Glomerular visceral epithelial cell (primary cell): ENCODE results near the gene SGCA.
A peak's percentile ranks its signal among the peaks of the same experiment; 100 is the strongest.

ENCODE experiments used
- DNase-seq: peaks from one replicate; pipeline ENCODE4 v3.0.0-alpha.2; 2016; ENCODE audit errors: extremely low spot score

The SGCA gene

DNA sequence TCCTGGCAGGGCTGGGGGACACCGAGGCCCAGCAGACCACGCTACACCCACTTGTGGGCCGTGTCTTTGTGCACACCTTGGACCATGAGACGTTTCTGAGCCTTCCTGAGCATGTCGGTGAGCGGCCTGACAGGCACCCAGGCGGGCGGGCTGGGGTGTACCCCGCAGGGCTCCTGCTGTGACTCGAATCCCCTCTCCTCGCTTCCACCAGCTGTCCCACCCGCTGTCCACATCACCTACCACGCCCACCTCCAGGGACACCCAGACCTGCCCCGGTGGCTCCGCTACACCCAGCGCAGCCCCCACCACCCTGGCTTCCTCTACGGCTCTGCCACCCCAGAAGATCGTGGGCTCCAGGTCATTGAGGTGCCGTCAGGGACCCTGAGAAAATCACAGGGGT, 1.6 kb downstream of the SGCA start:
- no peak for DNase-seq

DNA sequence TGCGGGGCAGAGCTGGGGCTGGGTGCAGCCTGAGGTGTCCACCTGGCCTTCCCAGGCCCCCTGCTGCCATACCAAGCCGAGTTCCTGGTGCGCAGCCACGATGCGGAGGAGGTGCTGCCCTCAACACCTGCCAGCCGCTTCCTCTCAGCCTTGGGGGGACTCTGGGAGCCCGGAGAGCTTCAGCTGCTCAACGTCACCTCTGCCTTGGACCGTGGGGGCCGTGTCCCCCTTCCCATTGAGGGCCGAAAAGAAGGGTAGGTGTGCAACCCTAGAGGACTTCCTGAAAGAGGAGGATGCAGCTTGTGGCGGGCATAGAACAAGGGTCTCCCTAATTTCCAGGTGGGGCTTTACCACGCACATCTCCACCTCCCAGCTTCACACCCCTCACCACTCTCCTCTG, 2.5 kb downstream of the SGCA start:
- DNase-seq: no peak

DNA sequence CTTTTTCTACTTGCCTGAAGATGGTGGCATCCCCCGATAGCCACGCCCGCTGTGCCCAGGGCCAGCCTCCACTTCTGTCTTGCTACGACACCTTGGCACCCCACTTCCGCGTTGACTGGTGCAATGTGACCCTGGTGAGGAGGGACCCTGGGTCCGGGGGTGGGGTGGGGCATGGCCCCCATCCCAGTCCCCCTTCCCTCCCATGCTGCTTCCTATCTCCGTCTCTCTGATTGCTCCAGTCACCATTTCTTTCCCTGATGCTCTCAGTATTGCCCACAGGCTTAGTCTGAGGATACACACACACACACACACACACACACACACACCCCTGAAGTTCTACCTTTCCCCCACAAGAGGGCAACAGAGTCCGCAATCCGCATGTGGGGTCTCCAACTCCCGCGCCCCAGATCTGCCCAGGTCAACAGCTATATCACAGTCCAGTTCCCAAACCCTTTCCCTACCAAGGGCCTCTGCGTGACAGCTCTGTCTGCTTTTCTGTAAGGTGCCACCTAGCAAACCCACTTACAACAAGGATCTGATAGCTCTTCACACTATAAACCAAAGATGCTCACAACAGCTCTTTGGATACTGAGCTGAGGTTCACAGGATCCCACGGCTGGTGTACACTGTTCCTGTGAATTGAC, 3.4 kb downstream of the SGCA start:
- DNase-seq: peak; percentile 85

DNA sequence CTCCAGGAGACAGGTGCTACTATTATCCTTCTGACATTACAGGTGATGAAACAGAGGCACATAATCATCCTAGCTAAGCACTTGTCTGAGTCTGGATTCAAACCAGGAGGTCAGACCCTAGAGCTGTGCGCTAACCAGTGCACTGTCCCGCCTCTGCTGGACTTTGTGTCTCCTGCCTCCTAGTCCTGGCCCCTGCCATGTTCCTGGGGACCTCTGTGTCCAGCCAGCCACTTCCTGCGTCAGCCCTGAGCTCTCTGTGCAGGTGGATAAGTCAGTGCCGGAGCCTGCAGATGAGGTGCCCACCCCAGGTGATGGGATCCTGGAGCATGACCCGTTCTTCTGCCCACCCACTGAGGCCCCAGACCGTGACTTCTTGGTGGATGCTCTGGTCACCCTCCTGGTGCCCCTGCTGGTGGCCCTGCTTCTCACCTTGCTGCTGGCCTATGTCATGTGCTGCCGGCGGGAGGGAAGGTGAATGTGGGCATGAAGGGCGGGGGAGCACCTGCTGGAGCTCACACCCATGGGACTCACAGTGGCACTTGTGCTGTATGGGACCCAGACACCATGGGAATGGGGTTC, 4.2 kb downstream of the SGCA start:
- no peak for DNase-seq

DNA sequence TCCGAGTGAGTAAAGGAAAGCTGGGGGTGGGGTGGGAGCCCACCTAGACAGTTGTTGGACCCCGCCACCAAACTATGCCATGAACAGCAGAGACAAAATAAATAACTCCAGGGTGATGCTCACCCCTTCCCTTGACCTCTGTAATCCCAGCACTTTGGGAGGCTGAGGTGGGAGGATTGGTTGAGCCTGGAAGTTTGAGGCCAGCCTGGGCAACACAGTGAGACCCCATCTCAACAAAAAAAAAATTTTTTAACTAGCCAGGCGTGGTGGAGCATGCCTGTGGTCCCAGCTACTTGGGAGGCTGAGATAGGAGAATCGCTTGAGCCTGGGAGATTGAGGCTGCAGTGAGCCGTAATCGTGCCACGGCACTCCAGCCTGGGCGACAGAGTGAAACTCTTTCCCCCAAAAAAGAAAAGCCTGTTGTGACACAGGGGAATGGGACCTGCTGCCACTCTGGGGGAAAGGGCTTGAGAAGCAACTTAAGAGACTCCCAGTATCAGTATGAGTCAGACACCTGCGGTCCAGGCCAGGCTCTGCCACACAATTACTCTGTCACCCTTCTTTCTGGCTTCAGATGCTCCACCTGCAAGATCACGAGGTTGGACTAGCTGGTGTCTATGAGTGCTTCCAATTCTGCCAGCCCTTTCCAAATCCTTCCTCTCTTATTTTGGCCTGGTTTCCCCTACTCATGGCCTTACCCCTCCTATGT, 5.0 kb downstream of the SGCA start:
- peak; percentile 61 for DNase-seq

DNA sequence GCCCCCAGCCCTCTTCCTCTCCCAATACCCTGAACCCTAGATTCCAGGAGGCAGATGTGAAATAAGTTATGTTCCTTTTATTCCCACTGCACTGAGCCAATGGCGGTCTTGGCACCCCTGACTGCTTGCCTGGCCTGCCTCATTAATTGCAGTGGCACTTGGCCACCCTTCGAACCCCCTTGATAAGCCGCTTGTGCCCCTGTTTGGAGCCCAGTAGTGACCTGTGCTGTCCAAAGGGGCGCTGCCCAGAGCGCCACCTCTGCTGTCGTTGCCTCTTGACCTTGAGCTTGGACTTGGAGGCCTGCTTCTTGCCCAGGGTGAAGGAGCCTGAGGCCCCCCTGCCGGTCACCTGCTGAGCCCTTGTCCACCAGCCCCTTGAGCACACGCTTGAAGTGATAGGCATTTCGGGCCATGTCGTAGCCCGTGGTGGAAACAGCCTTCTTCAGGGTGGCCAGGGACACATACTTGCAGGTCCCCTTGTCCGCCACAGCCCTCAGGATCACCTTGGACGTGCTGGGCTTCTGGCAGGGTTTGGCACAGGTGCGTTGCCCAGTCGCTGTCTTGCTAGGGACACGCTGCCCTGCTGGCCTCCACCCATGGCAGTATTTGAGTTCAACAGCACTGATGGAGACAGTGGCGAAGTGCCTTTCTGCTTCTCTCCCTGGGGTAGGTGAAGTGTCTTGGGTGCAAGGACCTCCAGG, 5.7 kb downstream of the SGCA start:
- DNase-seq: no peak

DNA sequence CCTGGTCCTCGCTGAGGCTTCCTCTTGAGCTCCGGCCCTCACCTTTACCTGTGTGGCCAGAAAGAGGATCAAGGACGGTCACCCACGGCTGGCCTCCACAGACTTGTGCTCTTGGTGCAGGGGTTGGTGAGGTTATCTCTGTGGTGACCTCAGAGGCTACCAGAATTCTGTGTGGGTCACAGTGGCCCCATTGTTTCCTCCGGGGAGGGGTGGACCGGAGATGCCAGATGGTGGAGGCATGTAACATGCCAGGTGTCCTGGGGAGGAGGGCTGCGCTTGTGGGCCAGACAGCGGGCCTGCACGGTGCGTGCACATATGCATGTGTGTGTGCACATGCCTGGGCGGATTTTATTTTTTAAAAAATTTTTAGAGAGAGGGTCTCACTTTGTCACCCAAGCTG, 6.3 kb downstream of the SGCA start:
- no peak for DNase-seq

DNA sequence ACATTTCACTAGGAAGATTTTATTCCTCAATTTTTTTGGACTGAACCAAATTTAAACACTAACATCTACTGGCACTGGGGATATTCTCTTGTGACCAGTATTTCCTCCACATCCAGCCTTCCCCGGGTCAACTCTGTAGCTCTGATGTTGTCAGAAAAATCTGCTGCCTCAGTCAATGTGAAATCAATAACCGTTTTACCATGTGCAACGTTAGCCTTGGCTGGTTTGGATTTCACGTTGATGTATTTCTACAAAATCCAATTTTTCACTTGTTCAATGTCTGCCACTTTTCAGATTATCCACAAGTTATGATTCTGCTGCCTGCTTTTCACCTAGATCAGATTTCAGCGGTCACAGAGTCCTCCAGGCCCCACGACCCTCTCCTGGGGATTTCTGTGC, 7.1 kb downstream of the SGCA start:
- no peak for DNase-seq

DNA sequence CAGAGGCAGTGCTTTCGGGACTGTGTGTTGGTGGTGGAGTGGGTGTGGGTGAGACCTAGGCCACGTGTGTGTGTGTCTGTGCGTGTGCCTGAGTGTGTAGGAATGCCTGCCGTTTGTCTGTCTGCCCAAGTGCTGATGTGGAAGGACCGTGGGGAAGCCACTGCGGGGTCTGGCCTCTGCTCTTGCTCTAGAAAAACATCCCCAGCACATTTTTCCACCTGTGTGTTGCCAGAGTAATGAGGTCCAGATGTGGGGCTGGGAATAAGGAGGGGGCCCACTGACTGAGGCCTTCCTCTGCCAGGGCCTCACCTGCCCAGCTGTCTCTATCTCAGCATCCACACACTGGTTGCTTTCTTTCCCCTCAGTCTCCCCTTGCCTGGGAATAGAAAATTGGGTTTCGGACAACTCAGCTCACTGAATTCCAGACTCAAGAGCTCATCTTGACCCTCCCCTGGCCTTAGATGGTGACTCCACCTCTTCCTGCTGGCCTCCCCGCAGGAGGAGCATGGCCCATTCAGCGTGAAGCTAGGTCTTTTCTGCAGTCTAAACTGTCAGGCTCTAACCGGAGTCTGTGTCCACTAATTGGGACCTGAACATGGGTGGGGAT, 7.6 kb downstream of the SGCA start:
- DNase-seq: peak; percentile 59

DNA sequence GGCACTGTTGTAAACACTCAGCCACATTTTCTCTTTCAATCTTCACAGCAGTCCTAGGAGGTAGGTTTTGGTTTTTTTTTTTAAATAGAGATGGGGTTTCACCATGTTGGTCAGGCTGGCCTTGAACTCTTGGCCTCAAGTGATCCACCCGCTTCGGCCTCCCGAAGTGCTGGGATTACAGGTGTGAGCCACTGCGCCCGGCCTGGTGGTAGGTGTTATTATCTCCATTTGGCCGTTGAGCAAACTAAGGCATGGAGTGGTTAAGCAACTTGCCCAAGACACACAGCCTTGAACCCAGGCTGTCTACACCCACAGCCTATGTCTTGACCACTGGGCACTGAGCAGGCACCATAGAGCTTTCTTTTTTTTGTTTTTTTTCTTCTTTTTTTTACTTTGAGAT, 8.6 kb downstream of the SGCA start:
- no peak for DNase-seq

DNA sequence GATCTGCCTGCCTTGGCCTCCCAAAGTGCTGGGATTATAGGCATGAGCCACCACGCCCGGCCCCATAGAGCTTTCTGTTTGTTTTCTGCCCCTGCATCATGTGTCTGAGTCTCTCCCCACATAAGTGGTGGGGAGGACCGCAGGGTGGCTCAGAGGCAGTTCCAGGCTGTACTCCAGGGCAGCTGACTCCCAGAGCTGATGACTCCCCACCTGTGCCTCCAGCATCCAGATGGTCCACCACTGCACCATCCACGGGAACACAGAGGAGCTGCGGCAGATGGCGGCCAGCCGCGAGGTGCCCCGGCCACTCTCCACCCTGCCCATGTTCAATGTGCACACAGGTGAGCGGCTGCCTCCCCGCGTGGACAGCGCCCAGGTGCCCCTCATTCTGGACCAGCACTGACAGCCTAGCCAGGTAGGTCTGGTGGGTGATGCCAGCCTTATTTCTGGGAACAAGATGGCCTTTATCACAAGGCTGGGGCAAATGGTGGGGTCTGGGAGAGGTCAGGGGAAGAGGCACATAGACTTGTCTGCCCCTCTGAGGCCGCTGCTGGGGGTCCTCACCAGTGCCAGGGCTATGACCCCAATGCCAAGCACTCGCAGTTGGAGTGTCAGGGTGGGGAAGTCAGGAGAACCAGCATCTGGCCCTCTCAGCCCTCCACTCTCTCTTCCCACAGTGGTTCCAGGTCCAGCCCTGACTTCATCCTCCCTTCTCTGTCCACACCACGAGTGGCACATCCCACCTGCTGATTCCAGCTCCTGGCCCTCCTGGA, 9.4 kb downstream of the SGCA start:
- no peak for DNase-seq

DNA sequence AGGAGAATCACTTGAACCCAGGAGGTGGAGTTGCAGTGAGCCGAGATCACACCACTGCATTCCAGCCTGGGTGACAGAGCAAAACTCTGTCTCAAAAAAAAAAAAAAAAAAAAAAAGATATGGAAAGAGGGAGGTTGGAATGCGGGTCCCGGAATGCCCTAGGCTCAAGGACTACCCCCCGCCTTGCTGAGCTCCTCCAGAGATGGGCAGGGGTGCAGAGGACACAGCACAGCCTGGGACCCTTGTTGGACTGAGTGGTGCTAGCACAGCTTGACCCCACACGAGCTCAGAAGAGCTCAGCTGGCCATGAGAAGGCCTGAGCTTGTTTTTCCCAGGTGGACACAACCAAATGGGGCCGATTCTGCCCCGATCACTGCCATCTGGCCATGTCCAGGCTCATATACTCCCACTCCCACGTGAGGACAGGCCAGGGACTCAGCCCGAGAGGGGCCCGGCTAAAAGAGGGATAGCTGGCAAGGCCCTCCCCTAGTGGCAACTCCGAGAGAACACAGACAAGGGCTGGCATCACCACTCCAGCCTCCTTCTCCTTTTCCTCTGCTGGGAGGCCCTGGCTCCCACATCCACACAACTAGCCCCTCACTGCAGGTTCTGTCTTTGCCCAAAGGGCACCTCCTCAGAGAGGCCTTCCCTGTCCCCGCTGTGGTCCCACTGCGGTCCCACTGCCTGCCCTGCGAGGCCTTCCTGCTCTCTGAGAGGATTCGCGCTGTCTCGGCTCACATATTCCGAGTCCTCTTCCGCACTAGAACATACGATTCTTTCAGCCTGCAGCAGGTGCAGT, 11.0 kb downstream of the SGCA start:
- no peak for DNase-seq

DNA sequence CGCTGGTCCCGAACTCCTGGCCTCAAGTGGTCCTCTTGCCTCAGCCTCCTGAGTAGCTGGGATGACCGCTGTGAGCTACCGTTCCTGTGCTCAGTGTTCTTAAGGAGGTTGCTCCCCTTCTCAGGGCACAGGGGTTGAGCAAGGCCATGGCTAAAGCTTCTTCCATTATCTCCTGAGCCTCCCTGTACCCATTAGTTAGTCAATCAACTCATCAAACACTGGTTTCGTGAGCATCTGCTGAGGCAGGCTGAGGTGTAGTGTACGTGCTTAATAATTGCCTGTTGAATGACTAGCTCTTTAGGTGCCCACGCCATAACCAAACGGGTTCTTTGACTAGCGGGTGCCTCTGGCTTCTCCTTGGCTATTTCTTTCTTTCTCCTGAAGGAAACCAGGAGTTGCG, 11.7 kb downstream of the SGCA start:
- no peak for DNase-seq

DNA sequence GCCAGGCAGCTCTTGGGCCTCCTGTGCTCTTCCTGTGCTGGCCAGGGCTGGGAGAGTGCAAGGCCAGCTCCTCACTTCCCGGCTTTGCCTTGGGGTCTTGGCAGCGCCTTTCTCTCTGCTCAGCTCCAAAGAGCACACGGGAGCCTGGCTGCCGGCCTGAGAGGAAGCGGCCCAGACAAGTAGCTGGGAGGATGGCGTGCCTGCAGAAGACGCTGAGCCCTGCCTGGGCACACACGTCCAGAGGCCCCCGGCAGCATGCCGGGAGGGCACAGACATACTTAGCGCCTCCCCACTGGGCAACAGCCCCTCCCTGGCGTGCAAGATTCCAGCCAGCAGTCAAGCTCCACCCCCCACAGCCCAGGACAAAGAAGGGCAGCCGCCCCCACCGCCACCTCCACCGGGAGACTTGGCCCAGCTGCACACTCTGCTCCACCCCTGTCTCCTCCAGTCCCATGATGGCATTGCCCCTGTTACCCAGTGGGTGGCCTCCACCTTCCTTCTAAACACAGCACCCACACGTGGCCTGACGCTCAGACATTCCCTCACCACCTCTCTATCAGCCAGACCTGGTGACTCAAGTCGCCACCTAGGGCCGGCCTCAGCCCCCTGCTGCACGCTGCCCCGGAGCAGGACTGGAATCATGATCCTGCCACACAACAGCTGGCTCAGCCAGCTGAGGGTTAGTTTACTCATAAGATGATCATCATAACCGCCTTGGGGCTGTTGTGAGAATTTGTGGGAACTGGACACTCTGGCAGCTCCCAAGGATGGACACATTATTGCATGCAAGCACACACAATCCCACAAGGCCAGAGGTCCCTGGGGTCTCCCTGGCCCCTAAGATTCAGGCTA, 12.4 kb downstream of the SGCA start:
- peak; percentile 99 for DNase-seq

DNA sequence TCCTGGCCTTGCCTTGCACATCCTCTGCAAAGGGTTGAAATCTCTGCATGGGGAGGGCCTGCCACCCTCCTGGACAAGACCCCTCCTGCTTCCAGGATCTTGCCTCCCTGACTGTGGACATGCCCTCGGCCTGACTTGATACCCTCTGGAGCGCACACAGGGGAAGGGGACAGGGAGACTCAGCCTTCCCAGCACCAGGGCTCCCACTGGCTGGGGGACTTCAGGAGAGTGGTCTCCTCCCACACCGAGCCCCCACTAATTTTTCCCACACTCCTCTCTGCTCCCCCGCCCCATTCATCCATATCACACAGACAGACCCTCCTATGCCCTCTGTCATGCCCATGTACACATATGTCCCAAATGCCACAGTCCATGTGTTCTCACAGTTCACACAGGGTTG, 14.3 kb downstream of the SGCA start:
- no peak for DNase-seq

DNA sequence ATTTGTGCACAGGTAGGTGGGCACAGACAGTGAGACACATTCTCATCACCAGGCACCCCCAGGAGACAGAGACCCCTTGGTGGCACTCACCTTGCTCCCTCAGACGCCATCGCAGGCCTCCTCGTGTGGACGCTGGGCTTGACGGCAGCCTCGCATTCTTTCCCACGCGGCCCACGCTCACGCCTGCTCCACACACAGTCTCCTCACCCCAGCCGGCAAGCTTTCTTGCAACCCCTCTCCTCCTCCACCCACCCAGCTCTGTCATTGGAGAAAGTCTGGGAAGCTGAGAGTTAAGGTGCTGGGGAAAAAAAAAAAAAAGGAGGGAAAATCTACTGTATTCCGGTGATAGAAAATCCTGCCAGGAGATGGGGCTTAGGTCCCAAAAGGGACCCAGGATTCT, 14.8 kb downstream of the SGCA start:
- no peak for DNase-seq

DNA sequence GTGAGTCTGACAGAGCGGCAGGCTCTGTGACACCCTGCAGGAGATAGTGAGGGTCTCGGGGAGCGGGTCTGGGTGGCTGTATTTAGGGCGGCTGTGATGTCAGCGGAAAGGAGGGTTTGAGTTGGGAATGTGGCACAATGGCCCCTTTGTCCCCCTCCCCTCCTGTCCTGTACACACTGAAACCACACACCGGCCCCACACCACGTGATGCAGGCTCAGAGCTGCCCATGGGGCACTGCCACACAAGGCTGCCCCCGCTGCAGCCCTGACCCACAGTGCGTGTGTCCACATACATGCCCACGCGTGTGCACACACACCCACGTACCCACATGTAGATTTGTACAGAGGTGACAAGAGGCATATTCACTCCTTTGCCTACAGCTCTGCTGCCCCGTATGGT, 15.3 kb downstream of the SGCA start:
- no peak for DNase-seq

DNA sequence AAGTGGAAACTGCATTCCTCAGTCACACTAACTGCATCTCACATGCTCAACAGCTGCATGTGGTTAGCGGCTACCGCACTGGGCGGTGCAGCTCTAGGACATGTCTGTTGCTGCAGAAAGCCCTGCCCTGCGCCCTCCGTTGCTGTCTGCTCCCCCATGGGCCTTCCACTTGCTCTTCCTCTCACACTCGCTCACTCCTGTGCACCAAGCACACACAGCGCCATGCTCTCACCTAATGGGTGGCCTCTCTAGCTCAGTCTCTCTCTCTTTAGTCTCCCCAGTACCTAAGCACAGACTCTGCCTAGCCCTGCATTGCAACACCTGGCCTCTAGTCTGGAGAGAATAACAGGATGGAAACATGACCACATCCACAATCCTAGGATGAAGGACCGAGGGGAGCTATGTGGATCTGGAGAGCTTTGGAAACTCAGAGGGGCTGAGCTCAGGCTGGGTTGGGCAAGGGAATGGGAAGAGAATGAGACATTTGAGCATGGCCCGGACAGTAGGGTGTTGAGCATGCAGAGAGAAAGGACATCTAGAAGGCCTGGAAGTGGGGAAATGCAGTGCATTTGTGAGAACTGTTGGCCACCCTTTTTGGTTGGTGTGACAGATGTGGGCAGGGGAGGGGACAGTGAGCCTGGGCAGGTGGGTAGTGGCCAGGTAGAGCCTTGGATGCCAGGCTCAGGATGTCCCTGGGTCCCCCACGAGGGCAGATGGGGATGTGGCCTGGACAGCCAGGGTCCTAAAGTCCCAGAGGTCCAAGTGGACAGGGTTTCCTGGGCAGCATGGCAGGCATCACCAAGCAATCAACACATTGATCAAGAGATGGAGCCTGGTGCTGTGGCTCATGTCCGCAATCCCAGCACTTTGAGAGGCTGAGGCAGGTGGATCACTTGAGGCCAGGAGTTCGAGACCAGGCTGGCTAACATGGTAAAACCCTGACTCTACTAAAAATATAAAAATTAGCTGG, 16.1 kb downstream of the SGCA start:
- DNase-seq: no peak
